HG03457 (cell line): ENCODE measurements around the gene DLG2.

ENCODE experiments used
- ATAC-seq: cut with Tn5 transposase; IDR thresholded peaks from one replicate; pipeline ENCODE4 v1.9.1; 2021; ENCODE audit warnings: moderate number of reproducible peaks; ENCODE audit not compliant: unreplicated experiment

Gene DLG2

DNA sequence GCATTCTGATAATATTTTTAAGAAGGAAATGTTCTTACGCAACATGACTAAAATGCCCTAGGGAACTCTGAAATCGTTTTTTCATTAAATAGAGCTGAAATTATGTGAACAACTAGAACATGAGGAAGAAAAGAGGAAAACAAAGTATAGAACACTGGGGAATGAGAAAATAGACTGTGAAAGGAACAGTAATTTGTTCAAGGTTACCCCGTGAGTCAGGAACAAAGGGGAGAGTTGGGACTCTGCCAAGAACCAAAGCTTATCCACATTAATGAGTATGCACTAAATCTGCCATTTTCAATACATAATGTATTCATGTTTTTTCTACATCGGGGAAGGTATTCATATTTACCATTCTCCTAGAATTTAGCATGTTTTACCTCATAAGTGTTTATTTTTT lies 1379.2 kb downstream of the DLG2 start:
- no peak for ATAC-seq

- ATAC-seq: no peak
These were observed 1380.0 kb downstream of the DLG2 start for GRCh38 chr11:84247129-84247528.

- no peak for ATAC-seq
These were observed 1383.4 kb downstream of the DLG2 start for GRCh38 chr11:84243629-84244263.

- no peak for ATAC-seq
These were observed 1385.6 kb downstream of the DLG2 start for GRCh38 chr11:84241343-84242131.

DNA sequence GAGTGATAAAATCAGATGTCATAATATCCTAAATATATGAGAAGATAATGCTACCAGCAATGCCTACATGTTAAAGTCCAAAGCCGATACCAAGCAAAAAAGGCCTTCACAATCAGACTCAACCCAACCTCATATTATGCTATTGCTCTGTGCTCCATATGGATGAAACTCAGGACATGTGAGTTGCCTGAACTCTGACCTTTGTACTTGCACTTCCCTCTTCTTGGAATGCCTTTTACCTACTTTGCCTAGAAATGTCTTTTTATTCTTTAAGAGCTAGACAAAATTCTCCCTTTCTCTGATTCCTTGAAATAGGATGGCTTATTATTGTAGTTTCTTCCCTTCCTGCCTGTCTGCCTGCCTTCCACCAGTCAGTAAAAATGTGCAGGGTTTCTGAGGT lies 1386.3 kb downstream of the DLG2 start:
- ATAC-seq: no peak

- no peak for ATAC-seq
These were observed 1390.7 kb downstream of the DLG2 start for GRCh38 chr11:84236436-84236835.

DNA sequence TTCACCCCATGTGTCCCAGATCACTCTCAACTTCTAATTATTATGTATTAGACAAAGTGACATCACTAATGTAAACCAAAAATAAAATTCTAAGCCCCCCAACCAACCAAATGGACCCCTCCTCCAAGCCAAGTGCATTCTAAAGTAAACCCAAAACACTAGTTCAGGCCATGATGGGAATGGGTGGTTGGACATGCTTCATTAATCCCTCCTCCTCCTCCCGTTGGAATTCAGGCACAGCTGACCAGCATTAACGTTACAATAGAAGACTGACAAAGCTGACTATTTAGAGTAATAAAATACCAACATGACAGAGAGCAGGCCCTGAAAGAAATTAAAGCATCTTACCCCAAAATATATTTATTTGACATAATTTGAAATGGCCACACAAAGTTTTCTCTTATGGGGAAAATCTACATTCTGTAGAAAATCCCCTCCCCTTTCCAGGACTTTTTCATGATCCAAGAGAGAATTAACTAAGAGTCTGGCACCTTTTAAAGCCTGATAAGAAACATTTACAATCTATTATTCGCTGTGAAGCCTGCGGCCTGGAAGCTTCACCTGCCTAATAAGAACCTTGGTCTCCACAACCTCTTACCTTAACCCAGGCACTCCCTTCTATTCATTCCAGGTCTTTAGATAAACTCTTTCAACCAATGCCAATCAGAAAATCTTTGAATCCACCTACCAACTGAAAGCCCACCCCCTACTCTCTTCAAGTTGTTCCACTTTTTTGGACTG lies 1392.5 kb downstream of the DLG2 start:
- ATAC-seq: no peak

- ATAC-seq: no peak
These were observed 1393.1 kb downstream of the DLG2 start for GRCh38 chr11:84234011-84234410.

DNA sequence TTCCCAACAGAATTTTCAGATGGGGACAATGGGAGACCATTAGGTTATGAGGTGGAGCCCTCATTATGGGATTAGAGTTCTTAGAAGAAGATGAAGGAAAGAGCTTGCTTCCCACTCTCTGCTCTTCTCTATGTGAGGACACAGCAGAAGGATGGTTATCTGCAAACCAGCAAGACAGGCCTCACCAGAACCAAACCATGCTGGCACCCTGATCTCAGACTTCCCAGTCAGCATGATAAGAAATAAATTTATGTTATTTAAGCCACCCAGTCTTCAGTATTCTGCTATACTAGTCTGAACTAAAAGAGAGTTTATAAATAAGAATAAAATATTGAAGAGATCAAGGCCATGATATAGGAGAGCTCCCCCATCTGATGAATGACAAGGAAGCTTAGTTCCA lies 1394.6 kb downstream of the DLG2 start:
- no peak for ATAC-seq

GRCh38 chr11:84230402-84230801 lies 1396.7 kb downstream of the DLG2 start:
- ATAC-seq: no peak

DNA sequence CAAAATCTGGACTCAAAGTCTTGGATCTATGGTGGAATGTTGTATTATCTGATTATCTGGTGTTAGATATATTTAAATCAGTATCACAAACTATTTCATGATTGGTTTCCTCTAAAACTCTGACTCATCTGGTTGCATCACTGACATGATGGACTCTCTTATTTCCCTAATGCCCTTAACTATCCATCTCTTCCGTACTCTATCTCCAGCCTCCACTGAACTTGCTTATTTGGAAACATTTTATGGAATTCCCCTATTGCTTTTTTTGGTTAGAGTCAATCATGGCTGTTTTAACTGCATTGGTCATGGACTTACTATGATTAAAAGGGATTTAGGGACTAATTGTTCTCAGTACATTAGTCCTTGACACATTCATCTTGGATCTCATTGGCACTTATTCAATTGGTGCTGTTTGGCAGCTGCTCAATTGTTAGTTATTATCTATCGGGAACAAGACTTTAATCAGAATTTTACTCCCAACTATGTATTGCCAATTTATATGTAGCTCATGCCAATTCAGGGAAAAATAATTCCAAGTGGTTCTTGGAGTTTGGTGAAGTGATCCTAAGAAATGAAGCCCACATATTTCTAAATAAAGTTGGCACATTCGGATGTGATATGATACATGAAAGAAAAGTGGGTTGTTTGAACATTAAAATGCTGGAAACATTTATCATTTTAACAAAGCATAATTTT lies 1399.0 kb downstream of the DLG2 start:
- ATAC-seq: no peak

- no peak for ATAC-seq
These were observed 1403.1 kb downstream of the DLG2 start for GRCh38 chr11:84224042-84224441.

- ATAC-seq: no peak
These were observed 1408.8 kb downstream of the DLG2 start for GRCh38 chr11:84218318-84218717.

DNA sequence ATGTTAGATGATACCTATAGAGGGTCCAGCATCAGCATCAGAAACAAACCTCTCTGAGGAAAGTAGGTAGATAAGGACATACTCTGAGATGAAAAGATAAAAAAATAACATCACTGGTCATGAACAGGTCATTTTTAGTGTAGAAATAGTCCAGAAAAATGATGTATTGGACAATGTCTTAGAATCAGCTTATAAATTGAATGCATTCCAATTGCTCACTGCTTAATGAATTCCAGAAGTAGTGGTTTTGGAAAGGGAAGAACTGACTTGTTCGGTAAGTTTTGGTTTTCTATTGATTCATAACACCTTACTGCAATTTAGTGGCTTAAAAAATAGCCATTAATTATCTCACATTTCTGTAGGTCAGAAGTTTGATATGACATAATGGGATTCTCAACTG lies 1411.5 kb downstream of the DLG2 start:
- ATAC-seq: no peak

DNA sequence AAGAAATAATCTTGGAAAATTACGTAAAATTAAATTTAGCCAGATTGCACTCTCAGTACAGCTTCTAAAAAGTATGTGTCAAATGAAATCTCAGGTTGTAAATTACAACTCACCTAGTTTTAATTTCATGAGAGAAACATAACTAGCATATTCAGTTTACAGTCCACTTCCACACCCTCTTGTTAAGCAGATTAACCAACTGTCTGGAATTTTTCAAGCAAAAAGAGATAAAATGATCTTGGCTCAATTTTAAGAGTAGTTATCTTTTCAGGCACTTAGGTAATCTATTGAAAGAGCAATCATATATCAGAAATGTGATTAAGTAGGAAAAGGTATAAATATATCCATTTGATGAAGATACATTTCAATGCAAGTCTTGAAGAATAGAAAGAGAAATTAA lies 1412.6 kb downstream of the DLG2 start:
- no peak for ATAC-seq

- ATAC-seq: no peak
These were observed 1414.4 kb downstream of the DLG2 start for GRCh38 chr11:84212468-84213390.

GRCh38 chr11:84211896-84212295 lies 1415.2 kb downstream of the DLG2 start:
- ATAC-seq: no peak

DNA sequence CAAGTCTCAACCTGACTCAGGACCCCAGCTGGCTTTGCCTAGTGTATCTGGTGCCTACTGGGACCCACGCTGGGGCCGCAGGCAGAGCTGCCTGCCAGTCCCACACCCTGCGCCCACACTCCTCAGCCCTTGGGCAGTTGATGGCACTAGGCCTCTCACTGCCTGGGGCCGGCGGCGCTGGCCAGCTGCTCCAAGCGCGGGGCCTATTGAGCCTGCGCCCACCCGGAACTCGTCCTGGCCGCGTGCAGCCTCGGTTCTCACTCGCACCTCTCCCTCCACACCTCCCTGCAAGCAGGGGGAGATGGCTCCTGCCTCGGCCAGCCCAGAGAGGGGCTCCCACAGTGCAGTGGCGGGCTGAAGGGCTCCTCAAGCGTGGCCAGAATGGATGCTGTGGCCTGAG lies 1432.4 kb downstream of the DLG2 start:
- ATAC-seq: no peak

DNA sequence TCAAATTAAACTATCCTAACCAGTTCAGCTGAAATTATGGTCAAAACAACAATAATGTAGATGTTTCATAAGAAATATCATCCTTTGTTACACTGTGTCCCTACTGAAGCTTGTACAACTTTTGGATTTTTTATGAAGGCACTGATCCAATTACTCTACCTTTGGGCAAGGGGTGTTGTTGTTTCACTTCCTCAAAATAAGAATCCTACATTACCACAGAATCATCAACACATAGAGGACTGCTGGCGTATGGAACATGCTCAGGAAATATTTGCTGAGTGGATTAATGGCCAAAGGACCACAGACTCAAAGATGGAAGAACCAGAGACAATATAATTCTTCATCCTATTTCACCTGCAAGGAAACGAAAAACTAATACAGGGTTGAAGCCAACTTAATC lies 1433.4 kb downstream of the DLG2 start:
- no peak for ATAC-seq

DNA sequence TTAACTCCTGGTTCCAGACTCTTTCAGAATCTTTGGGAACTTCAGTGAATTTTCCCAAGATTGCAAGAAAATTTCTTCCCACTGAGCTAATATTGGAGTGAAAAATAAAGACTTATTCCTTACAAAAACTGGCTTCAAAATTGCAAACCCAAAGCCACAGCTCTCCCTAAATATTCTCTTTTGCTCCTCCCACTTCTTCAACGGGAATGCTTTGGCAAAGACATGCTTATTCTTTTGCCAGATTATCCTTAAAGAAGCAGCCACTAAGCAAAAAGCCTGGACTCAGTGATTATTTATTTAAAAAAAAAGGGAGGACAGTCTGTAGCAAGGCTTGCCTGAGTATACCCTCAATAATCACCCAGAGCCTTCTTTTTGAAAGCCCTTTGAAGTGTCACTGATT lies 1438.6 kb downstream of the DLG2 start:
- no peak for ATAC-seq
